Testis (tissue), 2 donors: Measurements from ENCODE around the gene TICRR.

Experiments
- POLR2A ChIP-seq: fragments of 450-650 bp; IDR thresholded peaks from one replicate; pipeline ENCODE4 v1.6.1; 2017; ENCODE audit warnings: antibody characterized with exemption, mild to moderate bottlenecking, moderate library complexity
- TF ChIP-seq, protein P1 (sequence below), 3 experiments: fragments of 450-650 bp in 2 of 3; fragments of 200-600 bp in 1 of 3; sonication (generic) in 1 of 3; IDR thresholded peaks; one replicate each; pipeline ENCODE4 v1.5.1; 2016 to 2019; ENCODE audit warnings: antibody characterized with exemption in 3 of 3, mild to moderate bottlenecking in 2 of 3, moderate library complexity in 1 of 3

DNA sequence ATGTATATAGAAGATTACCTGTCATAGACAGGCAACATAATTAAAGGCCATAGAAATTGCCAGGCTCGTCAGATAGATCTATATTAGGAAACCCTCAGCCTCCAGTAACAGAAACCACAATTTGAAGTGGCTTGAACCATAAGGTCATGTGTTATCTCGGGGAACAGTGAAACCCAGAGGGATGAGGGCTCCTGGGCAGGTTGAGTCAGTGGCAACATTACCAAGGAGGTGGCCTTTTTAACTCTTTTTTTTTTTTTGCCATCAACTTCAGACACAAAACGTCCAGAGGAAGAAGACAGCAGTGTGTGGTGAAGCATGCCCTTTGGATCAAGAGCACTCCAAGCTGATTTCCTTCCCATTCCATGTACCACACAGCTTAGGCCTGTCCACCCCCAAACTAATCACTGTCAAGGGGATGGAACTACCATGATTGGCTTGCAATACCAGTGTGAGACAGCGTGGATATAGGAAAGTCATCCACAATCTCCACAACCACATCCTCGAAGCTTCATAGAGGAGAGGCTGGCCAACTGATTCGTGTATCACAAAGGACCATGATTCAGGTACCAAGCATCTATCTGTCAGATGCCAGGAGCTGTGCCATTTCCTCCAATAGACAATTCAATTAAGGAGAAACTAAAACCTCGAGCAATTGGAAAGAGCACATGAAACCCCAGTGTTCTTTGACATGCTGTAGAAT is 81.0 kb downstream of the TICRR start:
- TF ChIP-seq POLR2A, result no peak
- TF ChIP-seq, protein P1, sequence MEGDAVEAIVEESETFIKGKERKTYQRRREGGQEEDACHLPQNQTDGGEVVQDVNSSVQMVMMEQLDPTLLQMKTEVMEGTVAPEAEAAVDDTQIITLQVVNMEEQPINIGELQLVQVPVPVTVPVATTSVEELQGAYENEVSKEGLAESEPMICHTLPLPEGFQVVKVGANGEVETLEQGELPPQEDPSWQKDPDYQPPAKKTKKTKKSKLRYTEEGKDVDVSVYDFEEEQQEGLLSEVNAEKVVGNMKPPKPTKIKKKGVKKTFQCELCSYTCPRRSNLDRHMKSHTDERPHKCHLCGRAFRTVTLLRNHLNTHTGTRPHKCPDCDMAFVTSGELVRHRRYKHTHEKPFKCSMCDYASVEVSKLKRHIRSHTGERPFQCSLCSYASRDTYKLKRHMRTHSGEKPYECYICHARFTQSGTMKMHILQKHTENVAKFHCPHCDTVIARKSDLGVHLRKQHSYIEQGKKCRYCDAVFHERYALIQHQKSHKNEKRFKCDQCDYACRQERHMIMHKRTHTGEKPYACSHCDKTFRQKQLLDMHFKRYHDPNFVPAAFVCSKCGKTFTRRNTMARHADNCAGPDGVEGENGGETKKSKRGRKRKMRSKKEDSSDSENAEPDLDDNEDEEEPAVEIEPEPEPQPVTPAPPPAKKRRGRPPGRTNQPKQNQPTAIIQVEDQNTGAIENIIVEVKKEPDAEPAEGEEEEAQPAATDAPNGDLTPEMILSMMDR (IDR thresholded peaks at IDR 0.05), result no peak
